ENCODE results near the gene UAP1.
"Not testable (repeated sequence)": the region's sequence is repeated elsewhere in the genome, so short reads cannot be mapped to it uniquely, and the experiment has no call there.

GRCh38 chr1:162603117-162603516 lies 41.6 kb downstream of the UAP1 start:
- not testable (repeated sequence) for TF ChIP-seq CTCF, POLR2A (IDR thresholded peaks at IDR 0.05)
